ENCODE results near the gene RAB4A.

- peak; percentile 70 to 90 (median 86) for TF ChIP-seq CTCF (IDR thresholded peaks at IDR 0.05)
- TF ChIP-seq POLR2A (IDR thresholded peaks at IDR 0.05): no peak
Observed at GRCh38 chr1:229258031-229258756, 12.7 kb upstream of the RAB4A start.
